Endothelial cell of umbilical vein (primary cell): Measurements from ENCODE around the gene ANKZF1. TPM values are rescaled to one million over a fixed set of nuclear protein-coding genes. Genes with fewer than 3 reads are reported as not detected.

Experiments used
- BruUV-seq: library from RNA; stranded (reverse); fragments of 400-500 nt; replicated peaks from 2 replicates; lab custom pipeline; 2021; lab: Mats Ljungman, UMichigan
- CTCF ChIA-PET: fragments of 300-600, 350-600 bp; sonication (Branson Sonifier 250); formaldehyde crosslinking; loops from one replicate; lab custom pipeline; 2021; ENCODE audit warnings: antibody characterized with exemption, inconsistent platforms; lab: Charles Lee
- POLR2A ChIA-PET: fragments of 300-600, 350-600 bp; sonication (Branson Sonifier 250); formaldehyde crosslinking; loops from one replicate; lab custom pipeline; 2021; ENCODE audit warnings: antibody characterized with exemption, inconsistent platforms; lab: Charles Lee
- DNase-seq: peaks from one replicate; pipeline ENCODE4 v3.0.0-alpha.2; 2011; ENCODE audit warnings: low read depth, low spot score
- FAIRE-seq: peaks from 2 replicates; lab custom pipeline; 2011; peaks lifted over from hg19 to GRCh38; lab: Jason Lieb, UNC
- H2AFZ ChIP-seq: 2 replicates; pipeline ENCODE4 v1.6.0; 2012; ENCODE audit warnings: low read depth, low read length, control low read depth, inconsistent platforms
- H3K27ac ChIP-seq: 2 replicates; pipeline ENCODE4 v1.5.1; 2011; ENCODE audit warnings: low read depth, mild to moderate bottlenecking, control low read depth, low read length, moderate library complexity; ENCODE audit not compliant: insufficient read depth
- H3K27me3 ChIP-seq, 2 experiments: 2 replicates each; pipeline versions ENCODE4 v1.6.0 to v1.6.1; 2011; ENCODE audit warnings: low read length in 2 of 2, mixed read lengths in 1 of 2; ENCODE audit not compliant: control insufficient read depth in 2 of 2, insufficient read depth in 2 of 2
- H3K36me3 ChIP-seq, 2 experiments: 2 replicates in 1 of 2; 3 replicates in 1 of 2; pipeline ENCODE4 v1.5.1; 2011; ENCODE audit warnings: low read length in 2 of 2, mild to moderate bottlenecking in 1 of 2, moderate library complexity in 1 of 2; ENCODE audit not compliant: control insufficient read depth in 2 of 2, insufficient read depth in 2 of 2; ENCODE audit errors: extremely low read depth in 1 of 2
- H3K4me1 ChIP-seq: 3 replicates; pipeline ENCODE4 v1.5.1; 2011; ENCODE audit warnings: mild to moderate bottlenecking, low read length; ENCODE audit not compliant: control insufficient read depth, insufficient read depth; ENCODE audit errors: extremely low read depth
- H3K4me2 ChIP-seq: 2 replicates; pipeline ENCODE4 v1.6.1; 2011; ENCODE audit warnings: low read length, control low read depth, mixed read lengths; ENCODE audit not compliant: insufficient read depth
- H3K4me3 ChIP-seq, 3 experiments: fragments of 200-600 bp in 1 of 3; sonication (generic), shearing (Covaris generic) in 1 of 3; replicated peaks in 1 of 3; 2 replicates each; pipeline ENCODE4 v1.5.1; 2011 to 2016; ENCODE audit warnings: control low read depth in 3 of 3, low read length in 3 of 3, mild to moderate bottlenecking in 2 of 3, inconsistent platforms in 1 of 3, low read depth in 1 of 3, moderate library complexity in 1 of 3; ENCODE audit not compliant: insufficient read depth in 1 of 3
- H3K79me2 ChIP-seq: 2 replicates; pipeline ENCODE4 v1.6.0; 2012; ENCODE audit warnings: low read length, inconsistent platforms; ENCODE audit not compliant: control insufficient read depth, insufficient read depth
- H3K9ac ChIP-seq: replicated peaks from 2 replicates; pipeline ENCODE3; 2011; ENCODE audit warnings: low read length, control low read depth; ENCODE audit not compliant: insufficient read depth; ENCODE audit errors: extremely low read depth
- H3K9me1 ChIP-seq: replicated peaks from 3 replicates; pipeline ENCODE4 v1.6.0; 2011; ENCODE audit warnings: mild to moderate bottlenecking, low read length; ENCODE audit not compliant: control insufficient read depth, insufficient read depth; ENCODE audit errors: extremely low read depth
- H3K9me3 ChIP-seq: replicated peaks from 2 replicates; pipeline ENCODE4 v1.5.1; 2012; ENCODE audit warnings: low read length, inconsistent platforms; ENCODE audit not compliant: control insufficient read depth, insufficient read depth
- H4K20me1 ChIP-seq: replicated peaks from 2 replicates; pipeline ENCODE3; 2011; ENCODE audit warnings: mild to moderate bottlenecking, low read length; ENCODE audit not compliant: control insufficient read depth, insufficient read depth; ENCODE audit errors: extremely low read depth
- EZH2 ChIP-seq: IDR thresholded peaks from 2 replicates; pipeline ENCODE4 v1.6.1; 2012; ENCODE audit warnings: borderline replicate concordance, low read depth, mild to moderate bottlenecking, moderate library complexity, low read length, inconsistent platforms; ENCODE audit not compliant: severe bottlenecking
- FOS ChIP-seq: IDR thresholded peaks from 2 replicates; pipeline ENCODE4 v1.6.1; 2011; ENCODE audit warnings: mild to moderate bottlenecking, low read length, moderate library complexity, borderline replicate concordance; ENCODE audit not compliant: insufficient read depth
- GATA2 ChIP-seq: IDR thresholded peaks from 2 replicates; pipeline ENCODE4 v1.7.0; 2011; ENCODE audit warnings: low read depth, mild to moderate bottlenecking, moderate library complexity, mixed read lengths, low read length; ENCODE audit not compliant: insufficient read length, insufficient read depth
- JUN ChIP-seq: IDR thresholded peaks from 2 replicates; pipeline ENCODE4 v1.6.1; 2011; ENCODE audit warnings: borderline replicate concordance, low read depth; ENCODE audit not compliant: insufficient read length, insufficient read depth
- MYC ChIP-seq: IDR thresholded peaks from one replicate; pipeline ENCODE4 v1.6.1; 2011; ENCODE audit warnings: mild to moderate bottlenecking, low read depth, low read length
- POLR2A ChIP-seq: IDR thresholded peaks from 2 replicates; pipeline ENCODE4 v1.6.1; 2012; ENCODE audit warnings: low read depth, mild to moderate bottlenecking, control low read depth, low read length
- POLR2AphosphoS5 ChIP-seq: IDR thresholded peaks from 2 replicates; pipeline ENCODE4 v1.6.1; 2012; ENCODE audit warnings: low read depth, mild to moderate bottlenecking, control low read depth, low read length, moderate library complexity; ENCODE audit not compliant: insufficient read depth
- dilution Hi-C: fragments of 300-500 bp; cut with MboI; formaldehyde crosslinking; loops from one replicate; pipeline ENCODE4 v1.15.0; 2019; ENCODE audit warnings: low sequenced_read_pairs; ENCODE audit not compliant: extremely low pct_ligation_motif_present
- intact Hi-C: fragments of 100-400 bp; cut with micrococcal nuclease; formaldehyde crosslinking; loops from one replicate; pipeline ENCODE4 v1.10.0; 2022
- polyA plus RNA-seq, 4 experiments: library from polyadenylated mRNA; depleted of rRNA in 3 of 4; stranded (reverse) in 3 of 4; unstranded in 1 of 4; fragments of >200 nt; gene quantifications; 2 replicates each; pipeline versions ENCODE4 v1.2.1 to v1.2.3, GENCODE V29; 2011 to 2012; ENCODE audit warnings: missing spikeins in 1 of 4
- total RNA-seq: library from RNA; stranded (reverse); gene quantifications from 2 replicates; pipeline ENCODE4 v1.2.3, GENCODE V29; 2021
- TF ChIP-seq, protein P1 (sequence below), 2 donors: IDR thresholded peaks; 1 replicate in 1 of 2; 2 replicates in 1 of 2; pipeline ENCODE4 v1.5.1; 2011; ENCODE audit warnings: low read length in 2 of 2, mild to moderate bottlenecking in 2 of 2, moderate library complexity in 2 of 2, control low read depth in 1 of 2, inconsistent platforms in 1 of 2, low read depth in 1 of 2; ENCODE audit not compliant: insufficient read depth in 1 of 2; ENCODE audit errors: extremely low read depth in 1 of 2
- TF ChIP-seq, protein P2 (sequence below): IDR thresholded peaks from 2 replicates; pipeline ENCODE4 v1.6.1; 2011; ENCODE audit not compliant: insufficient read depth, insufficient read length

Gene ANKZF1
- total and polyA plus RNA-seq, 2 donors (not counting 3 experiments of a cell fraction or from before 2014, with no cell fraction given) = 26.5 to 36.2 TPM

DNA sequence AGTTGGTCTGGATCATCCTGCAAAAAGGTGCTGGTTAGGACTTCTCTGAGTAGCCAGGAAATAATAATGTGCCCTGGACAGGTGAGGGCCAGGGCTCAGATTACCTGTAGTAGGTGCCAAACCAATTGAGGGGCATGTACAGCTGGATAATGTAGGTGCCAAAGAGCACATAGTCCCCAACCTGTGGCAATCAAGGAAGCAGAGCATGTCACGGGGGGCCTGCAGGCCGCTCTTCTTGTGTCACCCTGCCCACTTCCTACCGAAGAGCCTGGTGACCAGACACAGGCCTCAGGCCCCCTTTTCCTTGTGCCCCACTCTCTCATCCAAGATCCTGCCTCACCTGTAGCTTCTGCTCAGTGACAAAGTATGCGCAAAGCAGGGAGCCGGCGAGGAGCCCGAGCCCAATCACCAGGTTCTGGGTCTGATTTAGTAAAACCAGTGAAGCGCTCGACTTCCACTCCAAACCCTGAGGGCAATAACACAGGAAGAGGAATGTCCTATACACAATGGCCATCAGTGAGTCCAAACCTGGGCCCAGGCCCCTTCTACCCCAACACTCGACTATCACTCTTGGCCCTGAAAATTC lies 16.0 kb upstream of the ANKZF1 start:
- CTCF ChIA-PET = interaction anchor here (1.4 kb wide), 1 partner anchor 184 kb away, joined by 3 read pairs; no protein-coding TSS in a partner anchor
- H3K79me2 ChIP-seq = no peaks in the 10 kb centered on the region
- H2AFZ ChIP-seq = no peak overlapping the region
- H3K4me2 ChIP-seq = no peak overlapping the region
- H3K4me3 ChIP-seq = no peak overlapping the region
- dilution Hi-C loops (no loop called here), intact Hi-C loops (no loop called here)
- DNase-seq (no peak), FAIRE-seq (no peak)
- H3K27ac ChIP-seq = no peak overlapping the region
- H4K20me1 ChIP-seq = no peaks in the 10 kb centered on the region
- POLR2A ChIA-PET = no interaction called here
- H3K4me1 ChIP-seq = peaks cover 8% of the 10 kb centered on the region
- H3K9ac ChIP-seq = no peak overlapping the region
- peaks cover 3 to 13% of the 10 kb centered on the region in 2 experiments for H3K36me3 ChIP-seq
- no peaks in the 10 kb centered on the region for H3K9me1 ChIP-seq
- BruUV-seq = no TSS peak
- H3K27me3 ChIP-seq = no peaks in the 10 kb centered on the region
- TF ChIP-seq FOS = no peak
- TF ChIP-seq MYC = no peak
- TF ChIP-seq, protein P1, sequence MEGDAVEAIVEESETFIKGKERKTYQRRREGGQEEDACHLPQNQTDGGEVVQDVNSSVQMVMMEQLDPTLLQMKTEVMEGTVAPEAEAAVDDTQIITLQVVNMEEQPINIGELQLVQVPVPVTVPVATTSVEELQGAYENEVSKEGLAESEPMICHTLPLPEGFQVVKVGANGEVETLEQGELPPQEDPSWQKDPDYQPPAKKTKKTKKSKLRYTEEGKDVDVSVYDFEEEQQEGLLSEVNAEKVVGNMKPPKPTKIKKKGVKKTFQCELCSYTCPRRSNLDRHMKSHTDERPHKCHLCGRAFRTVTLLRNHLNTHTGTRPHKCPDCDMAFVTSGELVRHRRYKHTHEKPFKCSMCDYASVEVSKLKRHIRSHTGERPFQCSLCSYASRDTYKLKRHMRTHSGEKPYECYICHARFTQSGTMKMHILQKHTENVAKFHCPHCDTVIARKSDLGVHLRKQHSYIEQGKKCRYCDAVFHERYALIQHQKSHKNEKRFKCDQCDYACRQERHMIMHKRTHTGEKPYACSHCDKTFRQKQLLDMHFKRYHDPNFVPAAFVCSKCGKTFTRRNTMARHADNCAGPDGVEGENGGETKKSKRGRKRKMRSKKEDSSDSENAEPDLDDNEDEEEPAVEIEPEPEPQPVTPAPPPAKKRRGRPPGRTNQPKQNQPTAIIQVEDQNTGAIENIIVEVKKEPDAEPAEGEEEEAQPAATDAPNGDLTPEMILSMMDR (IDR thresholded peaks at IDR 0.05; ENCODE audit: extremely low read depth in 1 of 2, insufficient read depth in 1 of 2, low read depth in 1 of 2, low read length in 2 of 2) = no peak
- TF ChIP-seq POLR2AphosphoS5 = no peak
- no peak for TF ChIP-seq EZH2
- no peak for TF ChIP-seq JUN
- TF ChIP-seq, protein P2, sequence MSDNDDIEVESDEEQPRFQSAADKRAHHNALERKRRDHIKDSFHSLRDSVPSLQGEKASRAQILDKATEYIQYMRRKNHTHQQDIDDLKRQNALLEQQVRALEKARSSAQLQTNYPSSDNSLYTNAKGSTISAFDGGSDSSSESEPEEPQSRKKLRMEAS = no peak
- no peak for TF ChIP-seq GATA2
- no peak for TF ChIP-seq POLR2A
- no peaks in the 10 kb centered on the region for H3K9me3 ChIP-seq
